ENCODE measurements around the gene SLC13A4.

DNA sequence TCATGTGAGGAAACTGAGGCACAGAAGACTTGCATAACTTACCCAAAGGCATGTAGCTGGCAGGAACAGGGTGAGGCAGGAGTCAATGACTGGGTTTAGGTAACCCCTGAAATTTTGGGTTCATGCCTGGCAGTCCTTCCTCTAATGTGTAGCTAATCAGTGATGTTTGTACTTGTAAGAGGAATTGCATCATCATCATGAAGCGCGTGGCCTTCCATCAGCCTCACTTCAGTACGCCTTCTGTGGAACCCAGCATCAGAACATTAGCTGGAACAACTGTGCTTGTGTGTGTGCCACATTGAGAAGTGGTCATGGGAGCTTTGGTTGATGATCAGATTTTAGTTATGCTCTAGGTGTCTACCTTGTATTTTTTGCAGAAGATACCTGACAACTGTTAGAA is 83.8 kb downstream of the SLC13A4 start:
- TF ChIP-seq, protein P1, sequence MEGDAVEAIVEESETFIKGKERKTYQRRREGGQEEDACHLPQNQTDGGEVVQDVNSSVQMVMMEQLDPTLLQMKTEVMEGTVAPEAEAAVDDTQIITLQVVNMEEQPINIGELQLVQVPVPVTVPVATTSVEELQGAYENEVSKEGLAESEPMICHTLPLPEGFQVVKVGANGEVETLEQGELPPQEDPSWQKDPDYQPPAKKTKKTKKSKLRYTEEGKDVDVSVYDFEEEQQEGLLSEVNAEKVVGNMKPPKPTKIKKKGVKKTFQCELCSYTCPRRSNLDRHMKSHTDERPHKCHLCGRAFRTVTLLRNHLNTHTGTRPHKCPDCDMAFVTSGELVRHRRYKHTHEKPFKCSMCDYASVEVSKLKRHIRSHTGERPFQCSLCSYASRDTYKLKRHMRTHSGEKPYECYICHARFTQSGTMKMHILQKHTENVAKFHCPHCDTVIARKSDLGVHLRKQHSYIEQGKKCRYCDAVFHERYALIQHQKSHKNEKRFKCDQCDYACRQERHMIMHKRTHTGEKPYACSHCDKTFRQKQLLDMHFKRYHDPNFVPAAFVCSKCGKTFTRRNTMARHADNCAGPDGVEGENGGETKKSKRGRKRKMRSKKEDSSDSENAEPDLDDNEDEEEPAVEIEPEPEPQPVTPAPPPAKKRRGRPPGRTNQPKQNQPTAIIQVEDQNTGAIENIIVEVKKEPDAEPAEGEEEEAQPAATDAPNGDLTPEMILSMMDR (IDR thresholded peaks at IDR 0.05 in 4 of 5, conservative IDR thresholded peaks at IDR 0.05 in 1 of 5) = no peak
- no peak for TF ChIP-seq POLR2A (IDR thresholded peaks at IDR 0.05)

Data from gastrocnemius medialis (tissue), 4 donors.